ENCODE measurements around the gene VPS26C. TPM values are rescaled to one million over a fixed set of nuclear protein-coding genes. Genes with fewer than 3 reads are reported as not detected.

Gene VPS26C
- total and polyA plus RNA-seq, 10 of the 15 experiments (the other 5 are each of a cell fraction or from before 2014, with no cell fraction given), result 32.5 to 65.1 (median 48.0) TPM

DNA sequence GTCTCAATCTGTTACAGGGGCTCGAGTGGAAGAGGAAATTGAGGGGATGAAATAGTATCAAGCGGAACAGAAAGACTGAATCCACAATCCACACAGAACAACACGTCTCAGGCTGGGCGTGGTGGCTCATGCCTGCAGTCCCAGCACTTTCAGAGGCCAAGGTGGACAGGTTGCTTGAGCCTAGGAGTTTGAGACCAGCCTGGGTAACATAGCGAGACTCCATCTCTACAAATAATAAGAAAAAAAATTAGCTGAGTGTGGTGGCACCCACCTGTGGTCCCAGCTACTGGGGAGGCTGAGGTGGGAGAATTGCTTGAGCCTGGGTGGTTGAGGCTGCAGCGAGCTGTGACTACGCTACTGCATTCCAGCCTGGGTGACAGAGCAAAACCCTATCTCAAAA is 25.7 kb downstream of the VPS26C start:
- POLR2A ChIA-PET, result no interaction called here
- SMC1A ChIA-PET (ENCODE audit: uncharacterized antibody, unreplicated experiment), result no interaction called here
- FAIRE-seq (no peak), DNase-seq (ENCODE audit: low read depth, low spot score) (no peak), ATAC-seq (no peak)
- Histone ChIP-seq H3K27ac (ENCODE audit: control insufficient read depth, insufficient read depth) (no peak overlapping the region), H4K20me1 (ENCODE audit: control insufficient read depth, insufficient read depth) (no peaks in the 10 kb centered on the region; the same call in 1 of the 2 replicates), H3K27me3 (replicated peaks in 1 of 2; ENCODE audit: control insufficient read depth in 2 of 2, insufficient read depth in 2 of 2, low read length in 1 of 2) (no peaks in the 10 kb centered on the region), H3K36me3 (ENCODE audit: control insufficient read depth in 2 of 2, insufficient read depth in 2 of 2, low read length in 1 of 2) (peaks cover 3 to 11% of the 10 kb centered on the region in 2 experiments), H3K4me3 (no peak overlapping the region), H3K9ac (ENCODE audit: control insufficient read depth, insufficient read depth, low read length) (no peak overlapping the region), H2AFZ (ENCODE audit: control insufficient read depth, low read depth, low read length) (no peak overlapping the region), H3K4me2 (ENCODE audit: control insufficient read depth, insufficient read depth) (no peak overlapping the region), H3K4me1 (ENCODE audit: control insufficient read depth, insufficient read depth, low read length) (peaks cover 3% of the 10 kb centered on the region; the same call in 1 of the 2 replicates), H3K79me2 (ENCODE audit: control insufficient read depth, insufficient read depth, low read length) (peaks cover 13% of the 10 kb centered on the region), H3K9me3 (replicated peaks; ENCODE audit: control insufficient read depth, insufficient read depth, low read length) (no peaks in the 10 kb centered on the region)
- in situ Hi-C loops (cut with MboI) (no loop called here), intact Hi-C loops (cut with micrococcal nuclease; ENCODE audit: unreplicated experiment) (no loop called here)
- TF ChIP-seq SREBF1 (IDR thresholded peaks at IDR 0.05; ENCODE audit: low read length) (no peak), GABPA (IDR thresholded peaks at IDR 0.05; ENCODE audit: low read depth) (no peak)
- TF ChIP-seq, protein P1, sequence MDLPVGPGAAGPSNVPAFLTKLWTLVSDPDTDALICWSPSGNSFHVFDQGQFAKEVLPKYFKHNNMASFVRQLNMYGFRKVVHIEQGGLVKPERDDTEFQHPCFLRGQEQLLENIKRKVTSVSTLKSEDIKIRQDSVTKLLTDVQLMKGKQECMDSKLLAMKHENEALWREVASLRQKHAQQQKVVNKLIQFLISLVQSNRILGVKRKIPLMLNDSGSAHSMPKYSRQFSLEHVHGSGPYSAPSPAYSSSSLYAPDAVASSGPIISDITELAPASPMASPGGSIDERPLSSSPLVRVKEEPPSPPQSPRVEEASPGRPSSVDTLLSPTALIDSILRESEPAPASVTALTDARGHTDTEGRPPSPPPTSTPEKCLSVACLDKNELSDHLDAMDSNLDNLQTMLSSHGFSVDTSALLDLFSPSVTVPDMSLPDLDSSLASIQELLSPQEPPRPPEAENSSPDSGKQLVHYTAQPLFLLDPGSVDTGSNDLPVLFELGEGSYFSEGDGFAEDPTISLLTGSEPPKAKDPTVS (IDR thresholded peaks at IDR 0.05; ENCODE audit: low read depth, low read length), result no peak
- WGBS (ENCODE audit: insufficient coverage, insufficient replicate concordance, low lambda C conversion rate, missing lambda C conversion rate), result 75% methylated on average over 7 of the region's 7 CpGs
- no TSS peak for BruUV-seq (replicated peaks)
- RAD21 ChIA-PET (ENCODE audit: unreplicated experiment), result no interaction called here
- CTCF ChIA-PET, result no interaction called here

DNA sequence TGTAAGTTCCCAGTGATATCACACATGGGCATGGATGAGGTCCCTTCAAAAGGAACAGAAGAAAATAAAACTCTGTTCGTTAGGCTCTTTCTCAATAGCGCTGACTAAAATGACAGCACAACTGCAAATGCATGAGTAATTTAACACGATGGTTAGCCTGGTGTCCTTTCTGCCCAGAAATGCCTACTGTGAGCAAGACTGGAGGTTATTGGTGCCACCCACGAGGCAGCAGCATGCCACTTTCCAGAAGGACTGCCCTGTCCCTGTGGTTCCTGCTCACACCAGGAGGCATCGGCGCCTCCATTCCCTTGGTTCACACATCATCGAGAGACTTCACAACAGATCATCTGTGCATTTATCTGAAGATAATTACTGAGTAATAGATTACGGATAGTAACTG is 26.2 kb downstream of the VPS26C start:
- intact Hi-C loops (cut with micrococcal nuclease; ENCODE audit: unreplicated experiment), result no loop called here
- no peak for ATAC-seq
- ChIA-PET SMC1A (ENCODE audit: uncharacterized antibody, unreplicated experiment) (no interaction called here), CTCF (no interaction called here), POLR2A (no interaction called here), RAD21 (ENCODE audit: unreplicated experiment) (no interaction called here)
- FAIRE-seq, result no peak
- Histone ChIP-seq H3K4me2 (ENCODE audit: control insufficient read depth, insufficient read depth) (no peak overlapping the region), H3K79me2 (ENCODE audit: control insufficient read depth, insufficient read depth, low read length) (peaks cover 9% of the 10 kb centered on the region), H3K4me3 (no peak overlapping the region), H3K9ac (ENCODE audit: control insufficient read depth, insufficient read depth, low read length) (no peak overlapping the region), H3K4me1 (ENCODE audit: control insufficient read depth, insufficient read depth, low read length) (peaks cover 3% of the 10 kb centered on the region; the same call in 1 of the 2 replicates), H4K20me1 (ENCODE audit: control insufficient read depth, insufficient read depth) (no peaks in the 10 kb centered on the region; the same call in 1 of the 2 replicates), H3K9me3 (replicated peaks; ENCODE audit: control insufficient read depth, insufficient read depth, low read length) (no peaks in the 10 kb centered on the region), H3K36me3 (ENCODE audit: control insufficient read depth in 2 of 2, insufficient read depth in 2 of 2, low read length in 1 of 2) (peaks cover 4 to 13% of the 10 kb centered on the region in 2 experiments), H2AFZ (ENCODE audit: control insufficient read depth, low read depth, low read length) (no peak overlapping the region), H3K27ac (ENCODE audit: control insufficient read depth, insufficient read depth) (no peak overlapping the region), H3K27me3 (replicated peaks in 1 of 2; ENCODE audit: control insufficient read depth in 2 of 2, insufficient read depth in 2 of 2, low read length in 1 of 2) (no peaks in the 10 kb centered on the region)
- no TSS peak for BruUV-seq (replicated peaks)
- 85% methylated on average over 8 of the region's 8 CpGs for WGBS (ENCODE audit: insufficient coverage, insufficient replicate concordance, low lambda C conversion rate, missing lambda C conversion rate)
- in situ Hi-C loops (cut with MboI), result no loop called here
- DNase-seq (ENCODE audit: low read depth, low spot score), result no peak
- no peak for TF ChIP-seq FOS (IDR thresholded peaks at IDR 0.05; ENCODE audit: borderline replicate concordance, extremely low read depth, insufficient read length)
- no peak for TF ChIP-seq FOXK2 (IDR thresholded peaks at IDR 0.05)
- TF ChIP-seq, protein P2, sequence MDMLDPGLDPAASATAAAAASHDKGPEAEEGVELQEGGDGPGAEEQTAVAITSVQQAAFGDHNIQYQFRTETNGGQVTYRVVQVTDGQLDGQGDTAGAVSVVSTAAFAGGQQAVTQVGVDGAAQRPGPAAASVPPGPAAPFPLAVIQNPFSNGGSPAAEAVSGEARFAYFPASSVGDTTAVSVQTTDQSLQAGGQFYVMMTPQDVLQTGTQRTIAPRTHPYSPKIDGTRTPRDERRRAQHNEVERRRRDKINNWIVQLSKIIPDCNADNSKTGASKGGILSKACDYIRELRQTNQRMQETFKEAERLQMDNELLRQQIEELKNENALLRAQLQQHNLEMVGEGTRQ (IDR thresholded peaks at IDR 0.05; ENCODE audit: borderline replicate concordance, low read depth, low read length), result no peak
- no peak for TF ChIP-seq EP300 (IDR thresholded peaks at IDR 0.05; ENCODE audit: borderline replicate concordance in 1 of 2, control insufficient read depth in 1 of 2, low read depth in 2 of 2, low read length in 2 of 2)
- no peak for TF ChIP-seq PAX8 (IDR thresholded peaks at IDR 0.05)
- TF ChIP-seq, protein P3, sequence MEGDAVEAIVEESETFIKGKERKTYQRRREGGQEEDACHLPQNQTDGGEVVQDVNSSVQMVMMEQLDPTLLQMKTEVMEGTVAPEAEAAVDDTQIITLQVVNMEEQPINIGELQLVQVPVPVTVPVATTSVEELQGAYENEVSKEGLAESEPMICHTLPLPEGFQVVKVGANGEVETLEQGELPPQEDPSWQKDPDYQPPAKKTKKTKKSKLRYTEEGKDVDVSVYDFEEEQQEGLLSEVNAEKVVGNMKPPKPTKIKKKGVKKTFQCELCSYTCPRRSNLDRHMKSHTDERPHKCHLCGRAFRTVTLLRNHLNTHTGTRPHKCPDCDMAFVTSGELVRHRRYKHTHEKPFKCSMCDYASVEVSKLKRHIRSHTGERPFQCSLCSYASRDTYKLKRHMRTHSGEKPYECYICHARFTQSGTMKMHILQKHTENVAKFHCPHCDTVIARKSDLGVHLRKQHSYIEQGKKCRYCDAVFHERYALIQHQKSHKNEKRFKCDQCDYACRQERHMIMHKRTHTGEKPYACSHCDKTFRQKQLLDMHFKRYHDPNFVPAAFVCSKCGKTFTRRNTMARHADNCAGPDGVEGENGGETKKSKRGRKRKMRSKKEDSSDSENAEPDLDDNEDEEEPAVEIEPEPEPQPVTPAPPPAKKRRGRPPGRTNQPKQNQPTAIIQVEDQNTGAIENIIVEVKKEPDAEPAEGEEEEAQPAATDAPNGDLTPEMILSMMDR (IDR thresholded peaks at IDR 0.05 in 2 of 3, conservative IDR thresholded peaks at IDR 0.05 in 1 of 3; ENCODE audit: control insufficient read depth in 2 of 3, extremely low read depth in 1 of 3, insufficient read depth in 1 of 3, low read depth in 3 of 3, low read length in 3 of 3), result no peak
- TF ChIP-seq STAT1 (conservative IDR thresholded peaks at IDR 0.05), result no peak
- no peak for TF ChIP-seq BMI1 (IDR thresholded peaks at IDR 0.05; ENCODE audit: borderline replicate concordance)
- no peak for TF ChIP-seq CHD1 (IDR thresholded peaks at IDR 0.05; ENCODE audit: low read depth, low read length)
